GM12892 (cell line): ENCODE results near the gene STRADB.

Experiments used
- POLR2A ChIP-seq: IDR thresholded peaks from 2 replicates; pipeline ENCODE4 v1.6.1; 2011; ENCODE audit warnings: low read depth, low read length, control low read depth
- POLR2AphosphoS5 ChIP-seq: IDR thresholded peaks from 2 replicates; pipeline ENCODE4 v1.6.1; 2011; ENCODE audit warnings: low read depth, low read length, control low read depth
- TAF1 ChIP-seq: IDR thresholded peaks from 2 replicates; pipeline ENCODE4 v1.6.1; 2011; ENCODE audit warnings: low read depth, mild to moderate bottlenecking, control low read depth, low read length, borderline replicate concordance

DNA sequence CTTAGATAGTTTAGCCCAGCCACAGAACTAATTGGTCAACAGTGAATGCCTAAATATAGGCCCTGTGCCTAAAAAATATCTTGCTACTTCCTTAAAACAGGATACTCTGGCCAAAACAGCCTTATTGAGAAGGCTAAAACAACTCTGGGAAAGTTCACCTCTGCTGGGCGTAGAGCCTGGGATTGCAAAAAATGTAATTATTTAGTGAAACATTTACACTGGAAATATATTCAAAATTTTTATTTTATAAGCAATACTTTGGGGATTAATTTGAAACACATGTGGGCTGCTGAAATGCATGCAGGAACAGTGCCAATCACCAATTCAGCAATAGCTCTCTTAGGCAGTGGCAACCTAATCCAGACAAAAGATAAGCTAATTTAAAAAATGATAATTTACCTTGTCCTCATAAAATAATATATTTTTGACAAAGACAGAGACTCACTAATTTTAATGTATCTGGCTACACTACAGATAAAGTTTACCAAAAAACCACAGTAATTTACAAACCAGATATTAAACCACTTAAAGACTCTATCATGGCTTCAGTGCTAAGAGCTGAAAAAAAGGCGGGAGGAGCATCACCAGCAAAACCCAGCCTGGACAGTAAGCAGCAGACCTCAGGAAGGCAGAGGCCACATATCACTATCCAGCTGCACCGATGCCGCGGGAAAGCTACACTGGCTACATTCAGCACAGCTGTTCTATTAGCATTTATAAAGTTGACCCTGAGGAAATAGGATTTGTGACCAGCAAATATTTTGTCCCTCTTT, 18.7 kb upstream of the STRADB start:
- TF ChIP-seq POLR2AphosphoS5 = no peak
- no peak for TF ChIP-seq POLR2A
- no peak for TF ChIP-seq TAF1
